HG02885 (cell line): ENCODE data around the gene MDK.

ENCODE experiments used
- ATAC-seq: cut with Tn5 transposase; IDR thresholded peaks from one replicate; pipeline ENCODE4 v1.9.1; 2021; ENCODE audit warnings: mild to moderate bottlenecking; ENCODE audit not compliant: unreplicated experiment, poor library complexity

Gene MDK

GRCh38 chr11:46381819-46382645 is 563 bp downstream of the MDK start:
- no peak for ATAC-seq

- ATAC-seq: no peak
Observed at GRCh38 chr11:46382646-46383403, 1.4 kb downstream of the MDK start.

- ATAC-seq: no peak
Observed at GRCh38 chr11:46383404-46383758, 1.9 kb downstream of the MDK start.

- no peak for ATAC-seq
Observed at GRCh38 chr11:46383974-46384701, 2.7 kb downstream of the MDK start.

DNA sequence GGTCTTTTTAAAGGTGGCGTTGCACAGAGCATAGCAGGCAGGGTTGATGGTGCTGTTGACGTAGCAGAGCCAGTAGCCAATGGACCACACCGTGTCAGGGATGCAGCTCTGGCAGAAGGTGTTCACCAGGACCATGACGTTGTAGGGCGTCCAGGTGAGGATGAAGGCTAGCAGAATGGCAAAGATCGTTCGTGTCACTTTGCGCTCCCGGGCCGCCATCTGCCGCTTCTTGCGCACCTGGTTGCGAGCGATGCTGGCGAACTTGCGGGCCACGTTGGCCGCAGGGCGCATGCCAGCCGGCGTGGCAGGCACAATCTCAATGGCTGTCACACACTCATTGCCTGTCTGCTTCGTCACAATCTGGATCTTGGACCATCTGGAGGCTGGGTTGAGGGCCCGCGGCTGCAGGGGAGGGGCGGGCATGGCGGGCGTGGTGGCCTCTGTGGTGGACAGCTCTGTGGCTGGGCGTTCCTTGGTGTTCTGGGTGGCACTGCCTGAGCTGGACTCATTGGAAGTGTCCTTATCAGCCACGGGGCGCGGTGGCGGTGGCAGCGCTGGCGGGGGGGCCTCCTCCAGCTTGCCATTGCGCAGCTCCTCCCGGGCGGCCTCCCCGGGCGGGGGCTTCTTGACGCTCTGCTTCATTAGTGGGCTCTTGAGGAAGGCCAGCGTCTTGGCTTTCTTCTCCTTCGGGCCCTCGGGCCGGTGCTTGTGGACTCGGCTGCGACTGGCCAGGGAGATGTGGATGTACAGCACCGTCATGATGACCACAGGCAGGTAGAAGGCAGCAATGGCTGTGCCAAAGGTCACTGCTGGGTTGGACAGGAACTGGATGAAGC is 3.9 kb downstream of the MDK start:
- no peak for ATAC-seq

- no peak for ATAC-seq
Observed at GRCh38 chr11:46386005-46386578, 4.6 kb downstream of the MDK start.

GRCh38 chr11:46386674-46387073 is 5.2 kb downstream of the MDK start:
- ATAC-seq: no peak

GRCh38 chr11:46387456-46387855 is 6.0 kb downstream of the MDK start:
- ATAC-seq: no peak

DNA sequence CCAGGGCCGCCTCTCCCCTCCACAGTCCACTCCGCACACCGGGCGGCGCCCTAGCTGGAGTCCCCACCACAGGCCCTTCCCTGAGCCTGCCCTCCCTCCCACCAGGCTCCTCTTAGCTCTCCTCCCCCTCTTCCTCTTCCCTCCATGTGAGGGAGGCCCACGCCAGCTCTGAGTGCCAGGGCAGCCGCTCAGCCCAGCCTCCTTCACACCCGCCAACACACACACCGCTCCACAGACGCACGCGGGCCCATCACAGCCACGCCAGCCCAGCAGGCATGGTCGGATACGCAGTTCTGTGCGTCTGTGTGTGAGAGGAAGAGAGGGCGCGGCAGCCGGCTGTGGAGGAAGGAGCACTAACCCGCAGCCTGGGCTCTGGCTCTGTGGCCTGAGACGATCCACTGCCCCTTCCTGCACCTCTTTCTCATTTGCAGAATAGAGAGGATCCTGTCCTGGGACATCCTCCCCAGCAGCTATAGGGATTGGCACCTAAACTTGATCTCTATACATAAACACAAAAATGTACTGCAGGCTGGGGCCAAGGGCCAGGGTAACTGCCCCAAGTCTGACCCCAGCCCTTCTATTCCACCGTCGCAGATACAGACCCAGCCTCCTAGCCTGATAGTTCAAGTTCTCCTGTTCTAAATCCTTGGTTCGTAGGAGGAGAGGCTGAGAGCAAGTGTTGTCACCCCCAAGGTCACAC is 6.6 kb downstream of the MDK start:
- ATAC-seq: no peak

GRCh38 chr11:46388619-46389449 is 7.4 kb downstream of the MDK start:
- no peak for ATAC-seq

- peak; percentile 60 for ATAC-seq
Observed at GRCh38 chr11:46389450-46390330, 8.2 kb downstream of the MDK start.

GRCh38 chr11:46390331-46391171 is 9.1 kb downstream of the MDK start:
- ATAC-seq: no peak

GRCh38 chr11:46391186-46391577 is 9.7 kb downstream of the MDK start:
- no peak for ATAC-seq

GRCh38 chr11:46391578-46392420 is 10.3 kb downstream of the MDK start, which contains the start of gene CHRM4:
TSS of gene CHRM4 (minus strand) at chr11:46391776. CDS start at chr11:46386557, 5,219 bp downstream.
- ATAC-seq: no peak

DNA sequence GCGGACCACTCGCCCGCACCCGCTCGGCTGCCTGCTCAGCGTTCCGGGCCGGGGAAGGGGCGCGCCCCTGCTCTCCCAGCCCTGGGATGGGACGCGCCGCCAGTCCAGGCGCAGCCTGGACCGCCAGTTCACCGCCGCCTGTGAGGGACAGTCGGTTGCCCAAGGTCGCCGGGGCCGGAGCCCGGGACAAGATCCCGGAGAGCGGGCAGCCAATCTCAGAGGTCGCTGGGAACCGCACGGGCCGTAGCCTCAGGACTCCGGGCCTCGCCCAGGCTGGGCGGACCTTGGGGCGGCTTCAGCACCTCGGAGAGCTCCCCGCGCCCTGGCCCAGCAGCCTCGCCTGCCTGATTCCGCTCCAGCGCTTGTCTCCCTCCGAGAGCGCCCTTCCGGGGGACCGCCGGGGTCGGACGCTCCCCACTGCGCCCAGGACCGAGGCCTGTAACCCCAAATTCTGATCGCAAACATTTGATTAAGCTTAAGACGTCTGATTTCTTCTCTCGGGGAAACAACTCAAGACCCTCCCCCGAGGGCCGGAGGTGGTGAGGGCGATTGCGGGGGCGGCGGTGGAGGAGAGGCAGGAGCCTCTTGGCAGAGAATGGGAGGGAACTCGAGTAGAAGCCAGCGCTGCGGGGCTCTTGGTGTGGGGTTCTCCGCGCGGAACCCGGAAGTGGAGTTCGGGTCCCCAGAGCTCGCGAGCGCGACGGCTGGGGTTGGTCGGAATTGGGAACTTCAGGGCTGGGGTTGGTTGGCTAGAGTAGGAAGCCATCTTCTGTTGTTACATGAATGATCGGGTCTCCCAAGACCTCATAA is 11.2 kb downstream of the MDK start:
- peak; percentile 69 for ATAC-seq
